Amygdala (tissue), 56 donors: ENCODE data around the gene PLA2G7.
A peak's percentile ranks its signal among the peaks of the same experiment; 100 is the strongest.
"Not testable (repeated sequence)": the region's sequence is repeated elsewhere in the genome, so short reads cannot be mapped to it uniquely, and the experiment has no call there.

ENCODE experiments used
- DNase-seq, 56 donors: peaks; one replicate each; lab custom pipeline; 2025; lab: John Stamatoyannopoulos, UW

Gene PLA2G7

GRCh38 chr6:46749731-46750130 lies 14.6 kb upstream of the PLA2G7 start:
- DNase-seq = no peak

GRCh38 chr6:46748940-46749503 lies 13.8 kb upstream of the PLA2G7 start:
- no peak for DNase-seq

- DNase-seq = peak in 3 of 56 donors; percentile 1
Observed at GRCh38 chr6:46746696-46747095, 11.5 kb upstream of the PLA2G7 start, which contains the start of gene ANKRD66. Gene ANKRD66, plus strand, starts transcription at chr6:46746933. Its CDS starts 5,016 bp downstream, at chr6:46751949.

DNA sequence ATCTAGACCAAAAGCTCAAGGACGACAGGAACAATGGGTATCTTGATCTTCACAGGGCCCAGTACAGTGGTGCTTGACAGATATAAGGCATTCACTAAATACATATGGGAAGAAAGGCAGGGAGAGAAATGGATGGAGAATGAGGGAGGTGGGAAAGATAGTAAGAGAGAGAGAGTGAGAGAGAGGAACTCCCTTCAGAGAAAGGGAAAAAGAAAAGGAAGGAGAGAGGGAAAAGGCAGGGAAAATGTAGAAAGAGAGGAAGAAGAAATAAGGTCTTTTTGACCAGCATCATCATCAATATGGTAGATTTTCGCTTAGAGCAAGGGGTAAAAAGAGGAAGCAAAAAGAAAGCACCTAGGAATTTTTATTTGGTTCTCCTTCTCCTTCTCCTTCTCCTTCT lies 10.8 kb upstream of the PLA2G7 start:
- DNase-seq = no peak

GRCh38 chr6:46744159-46744725 lies 9.1 kb upstream of the PLA2G7 start:
- DNase-seq = not testable (repeated sequence)

DNA sequence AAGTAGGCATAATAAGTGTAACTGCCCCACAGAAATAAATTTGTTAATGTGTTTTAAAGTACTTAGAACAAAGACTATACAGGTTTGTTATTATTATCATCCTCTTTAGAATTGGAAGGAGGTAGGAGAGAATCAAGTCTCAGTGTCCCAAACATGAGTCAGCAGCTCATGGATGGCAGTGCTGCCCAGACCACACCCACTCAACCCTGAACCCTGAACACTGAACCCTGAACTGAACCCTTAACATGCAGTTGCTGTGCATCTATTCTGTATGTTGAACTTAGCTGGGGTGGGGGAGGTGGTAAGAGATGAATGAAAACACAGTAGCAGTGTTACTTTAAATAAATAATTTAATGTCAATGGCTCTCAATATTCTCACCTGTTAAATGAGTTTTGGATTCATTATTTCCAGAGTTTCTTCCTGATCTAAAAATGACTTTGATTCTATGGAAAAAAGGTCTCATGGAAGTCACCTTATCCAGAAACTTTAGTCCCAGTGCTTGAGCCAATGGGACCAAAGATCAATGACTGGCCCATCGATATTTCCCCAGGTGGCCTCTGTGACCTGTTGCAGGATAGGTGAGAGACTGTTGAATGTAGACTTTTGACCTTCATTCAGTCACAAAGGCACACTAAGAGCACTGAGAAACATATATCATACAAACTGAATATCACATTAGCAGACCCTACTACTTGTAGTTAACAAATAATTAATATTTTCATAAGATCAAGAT lies 8.4 kb upstream of the PLA2G7 start:
- DNase-seq = no peak

DNA sequence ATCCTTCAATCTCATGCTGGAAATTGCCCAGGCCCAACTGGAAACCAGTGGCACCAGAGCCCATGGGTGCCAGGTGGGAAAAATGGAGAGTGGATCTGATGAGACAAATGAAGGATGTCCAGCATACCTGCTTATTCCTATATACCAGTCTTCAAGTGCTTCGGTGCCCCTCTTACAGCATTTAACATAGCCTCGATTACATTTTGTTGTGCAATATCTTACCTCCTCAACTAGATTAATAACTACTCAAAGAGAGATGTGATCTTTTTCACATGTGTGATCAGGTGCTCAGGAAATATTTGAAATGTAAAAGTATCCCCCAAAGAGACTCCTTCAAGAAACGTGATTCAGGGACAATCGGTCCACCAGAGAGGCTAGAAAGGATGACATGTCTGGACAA lies 6.7 kb upstream of the PLA2G7 start:
- no peak for DNase-seq

- DNase-seq = no peak
Observed at GRCh38 chr6:46741482-46741881, 6.3 kb upstream of the PLA2G7 start.

GRCh38 chr6:46736906-46737305 lies 1.7 kb upstream of the PLA2G7 start:
- DNase-seq = no peak

- peak in 1 of 56 donors; percentile 31 for DNase-seq
Observed at GRCh38 chr6:46735720-46736031, 501 bp upstream of the PLA2G7 start.

GRCh38 chr6:46733341-46733801 lies 1.8 kb downstream of the PLA2G7 start:
- no peak for DNase-seq

DNA sequence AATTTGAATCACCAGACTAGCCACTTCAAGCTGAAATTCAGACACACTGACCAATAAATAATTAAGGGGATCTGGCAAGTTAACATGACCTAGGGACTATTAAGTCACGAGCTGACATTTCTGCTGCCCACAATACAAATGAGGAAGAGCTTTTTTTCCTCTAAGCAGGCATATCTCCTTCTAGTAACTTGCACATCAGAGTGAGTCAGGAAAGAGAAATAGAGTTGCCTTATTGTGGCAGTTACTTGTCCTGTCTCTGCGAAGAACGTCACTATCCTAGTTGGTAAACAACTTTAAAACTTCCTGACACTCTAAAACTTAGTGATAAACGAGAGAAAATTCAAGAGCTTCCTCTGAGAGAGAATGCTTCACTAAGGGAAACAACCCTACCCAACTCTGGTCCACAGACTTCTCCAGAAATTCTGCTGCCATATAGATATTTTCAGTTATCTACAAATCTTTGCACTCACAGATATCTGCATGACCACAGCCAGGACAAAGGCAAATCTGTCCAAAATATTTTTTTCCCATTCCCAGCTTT lies 4.2 kb downstream of the PLA2G7 start:
- no peak for DNase-seq

DNA sequence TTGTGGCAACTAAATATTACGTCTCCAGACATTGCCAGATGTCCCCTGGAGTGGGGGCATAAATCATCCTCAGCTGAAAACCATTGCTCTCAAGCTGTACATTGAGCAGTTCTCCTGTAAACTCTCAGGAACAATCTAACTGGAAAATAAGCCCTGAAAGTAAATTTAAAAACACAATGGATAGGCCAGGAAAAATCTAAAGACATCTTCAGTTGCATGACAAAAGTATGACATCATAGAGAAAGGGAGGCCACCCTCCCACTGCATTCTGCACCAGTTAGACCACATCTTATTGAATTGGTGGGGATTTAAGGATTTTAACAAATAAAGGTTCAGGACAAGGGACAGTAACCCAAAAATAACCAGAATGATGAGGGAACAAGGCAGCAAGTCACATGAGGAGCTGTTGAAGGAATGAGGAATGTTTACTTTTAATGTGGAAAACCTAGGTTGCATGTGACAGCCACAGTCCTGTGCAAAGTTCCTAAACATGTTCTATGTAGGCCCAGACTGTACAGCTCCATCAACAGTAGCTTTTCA lies 5.3 kb downstream of the PLA2G7 start:
- DNase-seq = no peak

GRCh38 chr6:46720401-46720800 lies 14.8 kb downstream of the PLA2G7 start:
- DNase-seq = no peak

GRCh38 chr6:46719099-46719498 lies 16.1 kb downstream of the PLA2G7 start:
- DNase-seq = peak in 1 of 56 donors; percentile 17

- no peak for DNase-seq
Observed at GRCh38 chr6:46715141-46715540, 20.0 kb downstream of the PLA2G7 start.

GRCh38 chr6:46711491-46711890 lies 23.7 kb downstream of the PLA2G7 start:
- no peak for DNase-seq

- no peak for DNase-seq
Observed at GRCh38 chr6:46706464-46706863, 28.7 kb downstream of the PLA2G7 start.

- peak in 4 of 56 donors; percentile 1 to 12 (median 8) for DNase-seq
Observed at GRCh38 chr6:46704562-46704961, 30.6 kb downstream of the PLA2G7 start.

GRCh38 chr6:46699970-46700369 lies 35.2 kb downstream of the PLA2G7 start:
- no peak for DNase-seq

DNA sequence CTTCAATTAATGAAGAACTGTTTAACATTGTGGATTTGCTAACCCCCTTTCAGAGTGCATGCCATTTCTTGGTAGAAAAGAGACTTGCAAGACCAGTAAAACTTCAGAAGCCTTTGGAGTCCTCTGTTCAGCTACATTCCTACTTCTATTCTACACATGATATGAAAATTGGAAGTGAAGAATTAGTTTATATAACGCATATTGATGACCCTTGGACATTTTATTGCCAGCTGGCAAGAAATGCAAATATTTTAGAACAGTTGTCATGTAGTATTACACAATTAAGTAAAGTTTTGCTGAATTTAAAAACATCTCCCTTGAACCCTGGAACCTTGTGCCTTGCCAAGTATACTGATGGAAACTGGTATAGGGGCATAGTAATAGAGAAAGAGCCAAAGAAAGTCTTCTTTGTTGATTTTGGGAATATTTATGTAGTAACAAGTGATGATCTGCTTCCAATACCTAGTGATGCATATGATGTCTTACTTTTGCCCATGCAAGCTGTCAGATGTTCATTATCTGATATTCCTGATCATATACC lies 44.2 kb downstream of the PLA2G7 start:
- no peak for DNase-seq
